Stimulated activated CD8-positive, alpha-beta memory T cell treated with anti-CD3 and anti-CD28 coated beads, Interleukin-15, amount 100 ng/mL, for 48 hours (primary cell): Measurements from ENCODE around the gene PFDN1.
"Not testable (repeated sequence)": the region's sequence is repeated elsewhere in the genome, so short reads cannot be mapped to it uniquely, and the experiment has no call there.

Experiments
- DNase-seq, 2 donors: peaks; one replicate each; pipeline ENCODE4 v3.0.0-alpha.2; 2020; ENCODE audit warnings: low read depth in 2 of 2

Gene PFDN1

DNA sequence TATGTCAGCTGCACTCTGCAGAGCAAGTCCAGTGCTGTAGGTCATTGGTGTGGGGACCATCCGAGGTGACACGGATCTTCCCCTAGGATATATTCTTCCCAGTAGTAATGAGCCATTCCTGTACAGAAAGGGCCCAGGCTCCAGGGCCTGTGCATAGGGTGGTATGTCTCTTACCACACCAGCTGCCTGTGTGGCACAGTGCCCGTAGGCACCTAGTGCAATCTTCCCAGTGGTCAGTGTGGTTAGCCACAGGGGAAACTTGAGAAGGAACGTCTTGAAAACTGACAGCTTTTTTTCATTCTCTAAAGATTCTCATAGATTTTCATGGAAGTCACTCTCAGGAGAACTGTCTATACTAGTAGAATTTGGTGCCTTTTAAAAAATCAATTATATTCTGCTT, 88.1 kb downstream of the PFDN1 start:
- DNase-seq, result no peak

DNA sequence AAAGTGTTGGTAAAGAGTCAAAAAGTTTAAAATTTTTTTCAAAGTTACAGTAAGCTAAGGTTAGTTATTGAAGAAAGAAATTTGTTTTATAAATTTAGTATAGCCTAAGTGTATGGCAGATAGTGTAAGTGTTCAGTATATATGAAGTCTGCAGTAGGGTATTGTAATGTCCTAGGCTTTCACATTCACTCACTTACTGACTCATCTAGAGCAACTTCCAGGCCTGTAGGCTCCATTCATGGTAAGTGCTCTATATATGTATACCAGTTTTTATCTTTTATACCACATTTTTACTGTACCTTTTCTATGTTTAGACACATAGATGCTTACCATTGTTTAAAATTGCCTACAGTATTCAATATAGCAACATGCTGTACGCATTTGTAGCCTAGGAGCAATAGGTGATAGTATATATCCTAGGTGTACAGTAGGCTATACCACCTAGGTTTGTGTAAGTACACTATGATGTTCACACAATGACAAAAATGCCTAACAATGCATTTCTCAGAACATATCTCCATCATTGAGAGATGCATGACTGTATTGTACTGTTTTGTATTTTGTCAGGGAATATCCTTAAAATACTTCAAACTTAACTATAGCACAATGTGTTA, 89.4 kb downstream of the PFDN1 start:
- DNase-seq, result no peak

GRCh38 chr5:140208065-140208464, 94.8 kb downstream of the PFDN1 start:
- no peak for DNase-seq

DNA sequence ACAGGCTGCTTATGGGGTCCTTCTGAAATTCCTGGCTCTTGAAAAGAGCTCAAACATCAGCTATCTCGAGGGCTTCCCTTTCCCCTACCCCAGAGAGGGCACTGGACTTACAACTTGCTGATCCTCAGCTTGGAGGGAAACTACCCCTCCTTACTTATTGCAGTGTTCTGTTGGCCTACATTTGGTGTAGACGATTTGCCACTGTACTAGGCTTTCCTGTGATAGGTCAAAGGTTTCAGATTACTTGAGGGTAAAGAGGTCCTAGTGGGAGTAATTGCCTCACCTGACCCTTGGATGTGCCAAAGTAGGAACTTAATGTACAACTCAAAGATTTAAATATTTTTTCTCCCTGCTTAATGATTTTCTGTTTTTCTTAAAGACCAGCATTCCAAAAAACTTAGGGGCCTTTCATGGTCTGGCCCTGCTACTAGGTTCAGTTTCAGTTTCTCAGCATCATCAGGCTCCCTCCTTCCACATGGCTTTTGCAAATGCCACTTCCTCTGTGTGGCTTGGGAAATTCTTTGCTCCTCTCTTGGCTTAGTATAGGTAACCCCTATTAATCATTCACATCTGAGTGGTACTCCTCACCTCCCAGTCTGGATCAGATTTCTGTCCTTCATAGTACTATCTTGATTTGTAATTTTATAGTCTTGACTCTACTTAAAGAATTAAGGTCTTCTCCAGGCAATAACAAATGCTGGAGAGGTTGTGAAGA, 95.5 kb downstream of the PFDN1 start:
- DNase-seq, result no peak

DNA sequence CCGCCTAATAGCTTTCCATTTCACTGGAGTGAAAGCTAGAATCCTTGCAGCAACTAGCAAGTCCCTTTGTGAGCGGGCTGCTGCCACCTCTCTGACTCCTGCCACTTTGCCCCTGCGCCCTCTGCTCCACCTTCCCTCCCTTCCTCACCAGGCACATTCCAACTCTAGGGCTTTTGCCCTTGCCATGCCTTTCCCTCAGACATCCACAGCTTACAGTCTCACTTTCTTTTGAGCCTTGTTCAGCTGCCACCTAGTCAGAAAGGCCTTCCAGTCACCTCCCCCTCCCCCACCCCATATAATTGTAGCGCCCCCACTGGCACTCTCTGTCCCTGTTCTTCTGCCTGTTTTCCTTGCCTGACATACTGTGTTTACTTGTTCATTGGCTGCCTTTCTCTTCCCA, 96.9 kb downstream of the PFDN1 start:
- no peak for DNase-seq

- no peak for DNase-seq
These were observed 97.7 kb downstream of the PFDN1 start for GRCh38 chr5:140205216-140205615.

- no peak for DNase-seq
These were observed 100.3 kb downstream of the PFDN1 start for GRCh38 chr5:140202610-140203009.

GRCh38 chr5:140202078-140202477, 100.8 kb downstream of the PFDN1 start:
- no peak for DNase-seq

GRCh38 chr5:140198915-140199314, 104.0 kb downstream of the PFDN1 start:
- not testable (repeated sequence) for DNase-seq

GRCh38 chr5:140197023-140197422, 105.9 kb downstream of the PFDN1 start:
- no peak for DNase-seq

- DNase-seq, result no peak
These were observed 106.6 kb downstream of the PFDN1 start for GRCh38 chr5:140196115-140196814.
